ENCODE results near the gene TTYH3.
"Not testable (repeated sequence)": the region's sequence is repeated elsewhere in the genome, so short reads cannot be mapped to it uniquely, and the experiment has no call there.

The TTYH3 gene

DNA sequence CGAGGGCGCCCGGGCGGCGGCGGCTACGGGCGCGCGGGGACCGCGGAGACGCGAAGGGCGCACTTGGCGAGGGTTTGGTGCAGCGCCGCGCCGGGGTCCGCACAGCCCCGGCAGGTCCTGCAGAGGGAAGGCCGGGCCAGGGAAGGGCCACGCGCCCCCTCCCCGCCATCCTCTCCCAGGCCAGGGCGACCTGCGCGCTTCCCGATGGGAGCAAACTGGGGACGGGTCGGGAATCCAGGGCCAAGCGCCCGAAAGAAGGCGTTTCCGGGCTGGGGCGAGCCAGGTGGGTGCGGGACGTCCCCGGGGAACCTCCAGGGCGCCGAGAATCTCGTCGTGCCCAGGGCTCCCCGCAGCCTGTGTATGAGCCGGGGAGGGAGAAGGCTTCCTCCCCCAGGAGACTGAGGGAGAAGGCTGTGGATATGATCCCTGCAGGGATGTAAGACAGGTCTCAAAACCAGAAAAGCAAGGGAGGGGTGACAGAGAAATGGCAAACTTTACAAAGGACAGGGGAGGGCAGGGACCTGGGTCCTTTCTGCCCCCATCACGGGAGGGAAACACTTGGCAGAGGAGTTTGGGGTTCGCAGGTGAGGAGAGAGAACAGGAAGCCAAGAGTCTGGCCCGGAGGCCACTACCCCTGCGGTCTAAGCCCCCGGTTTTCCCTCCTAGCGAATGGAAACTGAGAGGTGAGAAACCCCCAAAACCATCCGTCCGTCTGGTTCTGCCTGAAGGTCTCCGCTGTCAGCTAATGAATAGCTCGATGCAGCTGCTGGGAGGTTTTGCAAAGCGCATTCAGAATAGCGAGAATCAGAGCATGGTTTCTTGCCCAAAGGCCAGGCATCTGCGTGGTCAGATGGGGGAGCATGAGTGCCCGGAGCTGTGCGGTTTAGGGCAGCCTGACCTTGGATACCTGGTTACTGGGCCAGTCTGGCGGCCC lies 56.9 kb downstream of the TTYH3 start:
- DNase-seq (ENCODE audit: low read depth): no peak

DNA sequence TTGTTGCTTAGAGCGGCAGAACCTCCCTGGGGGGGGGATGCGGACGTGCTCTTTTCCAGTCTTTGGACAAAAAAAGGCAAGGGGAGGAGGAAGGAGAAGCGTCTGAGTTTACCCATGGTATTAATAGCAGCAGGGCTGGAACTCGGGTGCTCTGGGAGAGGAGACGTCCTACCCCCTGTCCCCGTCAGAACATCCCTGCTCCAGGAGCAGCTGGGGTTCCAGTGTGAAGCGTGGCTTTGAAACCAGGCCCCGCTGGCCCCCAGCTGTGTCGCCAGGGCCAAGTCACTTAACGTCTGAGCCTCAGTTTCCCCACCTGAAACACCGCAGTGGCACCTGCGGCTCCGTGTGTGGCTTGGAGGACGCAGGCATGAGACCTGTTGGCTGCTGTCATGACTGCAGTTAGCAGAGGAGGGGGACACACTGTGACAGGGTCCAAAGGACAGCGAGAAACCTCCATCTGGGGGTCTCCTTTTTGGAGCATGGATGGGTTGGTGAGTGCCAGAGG lies 57.6 kb downstream of the TTYH3 start:
- no peak for DNase-seq (ENCODE audit: low read depth)

DNA sequence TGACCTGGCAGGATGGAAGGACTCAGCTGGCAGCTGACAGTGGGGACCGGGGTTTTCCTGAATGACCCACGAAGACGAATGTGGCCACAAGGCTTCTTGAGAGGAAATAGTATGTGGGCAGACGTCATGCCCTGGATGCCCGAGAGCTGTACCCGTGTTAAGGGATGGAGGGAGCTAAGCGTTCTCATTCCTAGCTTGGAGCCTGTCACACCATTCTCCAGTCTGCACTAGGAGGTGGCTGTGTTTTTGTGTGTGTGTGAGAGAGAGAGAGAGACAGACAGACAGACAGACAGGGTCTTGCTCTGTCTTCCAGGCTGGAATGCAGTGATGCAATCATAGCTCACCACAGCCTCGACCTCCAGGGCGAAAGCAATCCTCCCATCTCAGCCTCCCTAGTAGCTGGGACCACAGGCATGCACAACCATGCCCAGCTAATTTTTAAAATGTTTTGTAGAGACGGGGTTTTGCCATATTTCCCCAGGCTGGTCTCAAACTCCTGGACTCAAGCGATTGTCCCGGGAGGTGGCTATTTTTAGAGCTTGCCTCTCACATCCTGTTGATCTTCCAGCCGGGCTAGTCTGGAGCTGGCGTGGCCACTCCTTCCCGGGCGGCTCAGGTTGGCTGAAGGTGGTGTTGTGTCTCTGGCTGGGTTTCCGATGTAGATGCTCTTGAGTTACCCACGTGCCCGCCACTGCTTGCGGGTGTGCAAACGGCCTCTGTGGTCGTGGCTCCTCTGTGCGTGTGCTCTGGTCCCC lies 58.3 kb downstream of the TTYH3 start:
- no peak for DNase-seq (ENCODE audit: low read depth)

DNA sequence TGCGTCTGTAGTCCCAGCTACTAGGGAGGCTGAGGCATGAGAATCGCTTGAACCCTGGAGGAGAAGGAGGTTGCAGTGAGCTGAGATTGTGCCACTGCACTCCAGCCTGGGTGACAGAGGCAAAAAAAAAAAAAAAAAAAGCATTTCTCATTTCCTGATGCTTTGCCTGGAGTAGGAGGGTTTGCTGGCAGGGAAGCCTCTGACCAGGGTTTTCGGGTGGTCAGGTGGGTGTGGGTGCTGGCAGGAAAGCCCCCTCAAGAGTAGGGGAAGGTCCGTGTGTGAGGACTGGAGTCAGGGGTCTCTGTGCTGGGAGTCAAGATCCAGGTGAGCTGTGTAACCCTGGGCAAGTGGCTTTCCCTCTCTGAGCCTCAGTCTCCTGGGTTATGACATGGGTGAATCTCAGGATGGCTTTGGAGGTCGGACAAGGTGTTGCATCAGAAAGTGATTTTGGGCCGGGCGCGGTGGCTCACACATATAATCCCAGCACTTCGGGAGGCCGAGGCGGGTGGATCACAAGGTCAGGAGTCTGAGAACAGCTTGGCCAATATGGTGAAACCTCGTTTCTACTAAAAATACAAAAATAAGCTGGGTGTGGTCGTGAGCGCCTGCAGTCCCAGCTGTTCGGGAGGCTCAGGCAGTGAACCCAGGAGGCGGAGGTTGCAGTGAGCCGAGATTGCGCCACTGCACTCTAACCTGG lies 59.4 kb downstream of the TTYH3 start:
- no peak for DNase-seq (ENCODE audit: low read depth)

DNA sequence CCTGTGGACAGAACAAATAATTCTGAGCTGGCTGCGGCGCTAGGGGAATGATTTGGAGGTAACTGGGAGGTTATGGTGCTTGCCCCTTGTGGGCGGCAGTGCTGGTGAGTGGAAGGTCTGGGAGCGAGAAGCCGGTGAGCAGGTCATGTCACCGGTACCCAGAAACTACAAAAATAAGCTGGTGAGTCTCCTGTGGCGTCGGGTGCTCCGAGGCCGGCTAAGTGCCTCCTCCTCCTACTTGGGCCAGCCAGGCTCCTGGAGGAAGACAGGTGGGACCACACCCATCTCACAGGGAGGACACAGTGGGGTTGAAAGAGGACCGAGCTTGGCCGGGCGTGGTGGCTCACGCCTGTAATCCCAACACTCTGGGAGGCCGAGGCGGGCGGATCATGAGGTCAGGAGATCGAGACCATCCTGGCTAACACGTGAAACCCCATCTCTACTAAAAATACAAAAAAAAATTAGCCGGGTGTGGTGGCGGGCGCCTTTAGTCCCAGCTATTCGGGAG lies 60.2 kb downstream of the TTYH3 start:
- not testable (repeated sequence) for DNase-seq (ENCODE audit: low read depth)

DNA sequence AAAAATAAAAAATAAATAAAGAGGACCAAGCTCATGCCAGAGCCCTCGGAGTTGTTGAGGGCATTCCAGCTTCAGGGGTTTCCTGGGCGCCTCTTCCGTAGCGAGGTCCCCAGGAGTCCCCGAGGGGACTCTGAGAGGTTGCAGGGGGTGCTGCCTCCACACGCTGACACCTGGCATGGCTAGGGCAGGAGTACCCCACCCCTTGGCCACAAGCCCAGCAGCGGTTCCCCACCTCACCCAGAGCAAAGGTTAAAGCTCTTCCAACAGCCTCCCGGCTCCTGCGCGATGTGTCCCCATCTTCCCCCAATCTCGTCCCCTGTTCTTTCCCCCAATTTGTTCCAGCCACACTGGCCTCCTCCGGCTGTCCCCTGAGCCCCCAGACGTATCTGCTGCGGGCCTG lies 60.8 kb downstream of the TTYH3 start:
- no peak for DNase-seq (ENCODE audit: low read depth)

DNA sequence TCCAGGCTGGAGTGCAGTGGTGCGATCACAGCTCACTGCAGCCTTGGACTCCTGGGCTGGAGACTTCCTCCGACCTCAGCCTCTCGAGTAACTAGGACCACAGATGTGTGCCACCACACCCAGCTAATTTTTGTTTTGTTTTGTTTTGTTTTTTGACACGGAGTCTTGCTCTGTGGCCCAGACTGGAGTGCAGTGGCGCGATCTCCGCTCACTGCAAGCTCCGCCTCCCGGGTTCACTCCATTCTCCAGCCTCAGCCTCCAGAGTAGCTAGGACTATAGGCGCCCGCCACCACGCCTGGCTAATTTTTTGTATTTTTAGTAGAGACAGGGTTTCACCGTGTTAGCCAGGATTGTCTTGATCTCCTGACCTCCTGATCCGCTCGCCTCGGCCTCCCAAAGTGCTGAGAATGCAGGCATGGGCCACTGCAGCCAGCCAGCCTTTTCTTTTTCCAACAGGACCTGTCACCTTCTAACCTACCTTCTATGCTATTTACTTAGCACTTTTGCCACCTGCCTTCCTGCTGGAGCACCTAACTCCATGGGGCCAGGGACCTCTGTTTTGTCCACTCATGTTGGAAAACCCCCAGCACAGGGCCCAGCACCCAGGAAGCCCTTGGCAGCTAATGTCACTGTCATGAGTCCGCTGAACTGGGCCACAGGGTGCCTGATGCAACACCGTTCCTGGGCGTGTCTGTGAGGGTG lies 61.8 kb downstream of the TTYH3 start:
- not testable (repeated sequence) for DNase-seq (ENCODE audit: low read depth)

DNA sequence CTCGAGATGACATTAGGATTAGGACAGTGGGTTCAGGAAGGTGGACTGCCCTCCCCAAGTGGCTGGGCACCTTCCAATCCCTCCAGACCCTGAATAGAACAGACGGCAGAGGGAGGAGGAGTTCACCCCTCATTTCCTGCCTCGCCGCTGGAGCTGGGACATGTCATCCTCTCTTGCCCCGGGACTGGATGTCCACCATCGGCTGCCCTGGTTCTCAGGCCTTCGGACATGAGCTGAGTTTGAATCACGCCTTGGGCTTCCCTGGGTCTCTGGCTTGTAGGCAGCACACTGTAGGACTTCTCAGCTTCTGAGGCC lies 62.3 kb downstream of the TTYH3 start:
- DNase-seq (ENCODE audit: low read depth): not testable (repeated sequence)

DNA sequence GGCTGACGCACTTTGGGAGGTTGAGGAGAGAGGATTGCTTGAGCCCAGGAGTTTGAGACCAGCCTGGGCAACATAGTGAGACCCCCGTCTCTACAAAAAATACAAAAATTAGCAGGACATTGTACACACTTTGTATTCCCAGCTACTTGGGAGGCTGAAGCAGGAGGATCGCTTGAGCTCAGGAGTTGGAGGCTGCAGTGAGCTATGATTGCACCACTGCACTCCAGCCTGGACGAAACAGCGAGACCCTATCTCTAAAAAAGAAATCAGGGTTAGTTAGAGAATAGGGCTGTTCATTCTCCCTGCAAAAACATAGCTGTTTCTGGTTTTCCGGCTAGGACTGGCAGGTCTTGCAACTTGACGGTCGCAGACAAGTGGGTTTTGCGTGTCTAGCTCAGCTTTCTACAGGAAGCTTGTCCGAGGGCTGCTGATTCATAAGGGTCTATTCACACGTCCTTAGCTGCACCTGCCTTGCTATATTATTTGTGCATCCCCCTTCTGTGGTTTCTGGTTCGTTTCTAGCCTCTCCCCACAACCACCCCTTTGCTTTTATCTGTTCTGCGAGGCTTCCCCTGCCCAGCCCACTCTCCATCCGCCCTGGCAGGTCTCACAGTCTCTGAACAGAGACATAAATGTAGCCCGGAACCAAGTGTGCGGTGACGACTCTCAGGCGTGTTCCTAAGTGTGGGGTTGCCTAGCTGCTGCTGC lies 66.9 kb downstream of the TTYH3 start:
- DNase-seq (ENCODE audit: low read depth): no peak

DNA sequence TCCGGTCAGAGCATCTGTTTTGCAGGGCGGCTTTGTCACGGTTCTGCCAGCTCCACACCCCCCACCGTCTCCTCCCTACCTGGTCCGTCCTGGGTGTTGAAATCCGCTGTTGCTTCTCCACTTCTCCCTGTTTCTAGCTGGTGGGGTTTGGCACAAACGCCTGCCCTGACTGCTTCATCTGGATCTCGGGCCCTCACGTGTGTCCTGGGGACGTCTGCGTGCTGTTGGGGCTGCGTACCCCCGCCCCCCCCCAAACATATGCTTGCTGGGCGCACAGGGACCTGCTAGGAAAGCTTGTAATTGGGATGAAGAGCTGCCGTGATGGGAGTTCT lies 67.5 kb downstream of the TTYH3 start:
- DNase-seq (ENCODE audit: low read depth): no peak

DNA sequence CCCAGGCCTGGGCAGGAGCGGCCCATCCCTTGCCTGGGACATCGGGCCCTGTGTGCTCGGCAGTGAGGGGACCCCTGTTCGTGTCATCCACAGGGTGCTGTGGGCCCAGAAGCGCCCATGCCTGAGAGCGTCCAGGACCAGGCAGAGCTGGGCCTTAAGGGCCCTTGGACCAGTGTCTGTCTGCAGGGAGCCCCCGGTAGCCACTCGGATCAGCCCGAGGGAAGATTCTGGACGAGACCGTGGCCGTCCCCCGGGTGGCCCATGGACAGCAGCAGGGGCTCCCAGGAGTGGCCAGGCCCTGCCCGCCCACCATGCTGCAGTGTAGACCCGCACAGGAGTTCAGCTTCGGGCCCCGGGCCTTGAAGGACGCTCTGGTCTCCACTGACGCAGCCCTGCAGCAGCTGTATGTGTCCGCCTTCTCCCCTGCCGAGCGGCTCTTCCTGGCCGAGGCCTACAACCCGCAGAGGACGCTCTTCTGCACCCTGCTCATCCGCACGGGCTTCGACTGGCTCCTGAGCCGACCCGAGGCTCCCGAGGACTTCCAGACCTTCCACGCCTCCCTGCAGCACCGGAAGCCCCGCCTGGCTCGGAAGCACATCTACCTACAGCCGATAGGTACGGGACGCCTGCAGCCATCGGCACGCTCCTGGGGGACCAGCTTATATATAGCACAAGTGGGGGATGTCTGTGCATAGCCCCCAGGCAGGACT lies 68.5 kb downstream of the TTYH3 start:
- no peak for DNase-seq (ENCODE audit: low read depth)

DNA sequence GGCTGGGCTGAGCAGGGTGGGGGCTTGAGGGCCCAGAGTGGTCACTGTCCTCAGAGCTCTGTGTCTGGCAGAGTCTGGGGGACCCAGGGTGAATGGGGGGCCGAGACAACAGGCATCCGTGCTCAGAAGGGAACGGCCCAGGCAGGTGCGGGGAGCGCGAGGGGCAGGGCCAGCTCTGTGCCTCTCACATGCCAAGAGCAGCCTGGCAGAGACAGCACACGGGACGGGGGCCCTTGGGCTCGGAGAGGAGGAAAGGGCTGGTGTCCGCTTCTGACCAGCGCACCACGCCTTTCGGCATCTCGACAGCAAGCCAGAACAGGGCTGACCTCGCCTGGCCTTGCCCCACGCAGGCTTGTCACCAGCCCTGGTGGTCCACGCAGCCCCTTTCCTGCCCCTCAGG lies 69.6 kb downstream of the TTYH3 start:
- DNase-seq (ENCODE audit: low read depth): no peak

DNA sequence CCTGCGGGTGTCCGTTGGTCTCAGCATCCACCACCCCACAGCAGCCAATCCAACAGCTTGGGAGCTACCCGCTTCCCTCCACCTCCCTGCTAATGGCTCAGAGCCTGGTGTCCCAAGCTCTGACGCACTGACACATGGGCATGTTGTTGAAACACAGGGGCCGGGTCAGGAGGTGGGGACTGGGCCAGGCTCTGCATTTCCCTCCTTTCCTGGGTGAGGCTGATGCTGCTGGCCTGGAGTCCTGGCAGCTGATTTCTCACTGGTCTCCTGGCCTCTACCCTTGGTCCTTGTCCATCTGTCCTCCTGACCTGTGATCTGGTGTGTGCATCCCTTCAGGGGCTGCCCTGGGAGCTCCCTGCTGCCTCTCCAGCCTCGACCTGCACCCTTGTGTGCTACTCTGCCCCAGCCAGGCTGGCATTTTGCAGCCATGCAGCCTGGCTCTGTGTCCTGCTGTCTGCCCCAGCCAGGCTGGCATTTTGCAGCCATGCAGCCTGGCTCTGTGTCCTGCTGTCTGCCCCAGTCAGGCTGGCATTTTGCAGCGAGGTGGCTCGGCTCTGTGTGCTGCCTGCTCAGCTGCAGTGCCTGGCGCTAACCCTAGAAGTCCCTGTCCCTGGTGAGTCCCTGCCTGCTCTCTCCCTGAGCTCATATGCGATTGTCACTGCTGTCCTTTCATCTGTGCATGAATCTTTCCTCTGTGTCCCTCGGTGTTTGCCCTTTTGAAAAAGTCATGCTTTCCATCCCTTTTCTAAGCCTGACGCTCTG lies 70.2 kb downstream of the TTYH3 start:
- peak; percentile 33 for DNase-seq (ENCODE audit: low read depth)

DNA sequence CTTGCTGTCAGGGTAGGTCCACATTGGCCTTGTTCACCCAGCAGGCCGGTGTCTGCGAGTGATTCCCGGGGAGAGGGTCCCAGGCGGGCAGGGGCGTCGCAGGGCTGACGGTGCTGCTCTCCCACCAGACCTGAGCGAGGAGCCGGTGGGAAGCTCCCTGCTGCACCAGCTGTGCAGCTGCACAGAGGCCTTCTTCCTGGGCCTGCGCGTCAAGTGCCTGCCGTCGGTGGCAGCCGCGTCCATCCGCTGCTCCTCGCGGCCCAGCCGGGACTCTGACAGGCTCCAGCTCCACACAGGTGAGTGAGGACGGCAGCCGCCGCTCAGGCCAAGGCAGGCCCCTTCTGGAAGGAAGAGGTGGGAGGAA lies 70.8 kb downstream of the TTYH3 start:
- DNase-seq (ENCODE audit: low read depth): no peak

DNA sequence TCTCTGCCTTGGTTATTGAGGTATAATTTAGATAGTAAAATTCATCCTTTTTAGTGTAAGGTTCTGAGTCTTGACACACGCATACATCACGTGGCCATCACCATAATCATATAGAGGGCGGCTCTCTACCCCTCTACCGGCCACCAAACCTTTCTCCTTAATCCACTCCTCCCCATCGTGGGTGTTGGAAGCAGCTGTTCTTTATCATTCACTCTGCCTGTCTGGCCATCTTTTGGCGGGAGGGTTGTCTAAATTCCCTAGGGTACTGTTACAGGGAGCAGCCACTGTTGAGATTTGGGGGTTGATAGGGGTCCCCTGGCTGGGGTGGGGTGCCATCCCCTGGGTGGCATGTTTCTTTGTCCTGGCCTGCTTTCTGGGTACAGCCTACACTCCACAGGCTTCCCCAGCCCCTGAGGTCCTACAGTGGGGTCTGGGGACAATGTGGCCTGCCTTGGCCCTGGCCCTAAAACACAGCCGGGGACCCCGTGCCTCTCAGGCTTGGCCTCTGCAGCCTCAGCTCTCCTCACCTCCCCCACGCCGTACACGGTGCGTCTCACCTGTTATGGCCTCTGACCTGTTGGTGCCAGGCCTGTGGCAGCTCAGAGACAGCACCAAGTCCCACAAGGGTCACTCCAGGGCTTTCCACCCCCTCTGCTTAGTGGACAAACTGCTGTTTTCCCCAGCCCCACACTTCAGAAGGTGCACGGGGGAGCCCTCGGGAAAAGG lies 73.7 kb downstream of the TTYH3 start:
- DNase-seq (ENCODE audit: low read depth): no peak

DNA sequence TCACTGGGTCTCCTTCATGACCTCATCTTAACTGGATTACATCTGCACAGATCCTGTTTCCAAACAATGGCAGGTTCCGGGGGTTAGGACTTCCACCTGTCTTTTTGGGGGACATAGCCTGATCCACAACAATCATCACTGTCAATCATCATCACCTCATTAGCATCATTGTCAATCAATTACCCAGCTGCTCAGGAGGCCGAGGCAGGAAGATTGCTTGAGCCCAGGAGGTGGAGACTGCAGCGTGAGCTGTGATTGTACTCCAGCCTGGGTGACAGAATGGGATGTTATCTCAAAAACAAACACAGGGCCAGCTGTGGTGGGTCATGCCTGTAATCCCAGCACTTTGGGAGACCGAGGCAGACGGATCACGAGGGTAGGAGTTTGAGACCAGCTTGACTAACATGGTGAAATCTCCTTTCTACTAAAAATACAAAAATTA lies 74.9 kb downstream of the TTYH3 start:
- no peak for DNase-seq (ENCODE audit: low read depth)

DNA sequence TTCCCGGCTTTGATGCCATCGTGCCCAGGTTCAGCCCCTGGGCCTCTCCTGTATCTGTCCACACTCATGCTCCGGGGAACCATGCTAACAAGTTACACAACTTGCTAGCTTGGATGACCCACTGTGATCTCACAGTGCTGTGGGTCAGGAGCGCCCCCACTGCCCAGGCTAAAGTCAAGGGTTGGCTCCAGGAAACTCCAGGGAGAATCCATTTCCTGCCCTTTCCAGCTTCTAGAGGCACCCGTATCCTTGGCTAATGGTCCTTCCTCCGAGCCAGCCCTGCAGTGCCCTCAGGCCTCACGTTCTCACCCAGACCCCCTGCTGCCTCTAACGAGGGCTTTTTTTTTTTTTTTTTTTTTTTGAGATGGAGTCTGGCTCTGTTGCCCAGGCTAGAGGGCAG lies 75.7 kb downstream of the TTYH3 start:
- DNase-seq (ENCODE audit: low read depth): no peak

DNA sequence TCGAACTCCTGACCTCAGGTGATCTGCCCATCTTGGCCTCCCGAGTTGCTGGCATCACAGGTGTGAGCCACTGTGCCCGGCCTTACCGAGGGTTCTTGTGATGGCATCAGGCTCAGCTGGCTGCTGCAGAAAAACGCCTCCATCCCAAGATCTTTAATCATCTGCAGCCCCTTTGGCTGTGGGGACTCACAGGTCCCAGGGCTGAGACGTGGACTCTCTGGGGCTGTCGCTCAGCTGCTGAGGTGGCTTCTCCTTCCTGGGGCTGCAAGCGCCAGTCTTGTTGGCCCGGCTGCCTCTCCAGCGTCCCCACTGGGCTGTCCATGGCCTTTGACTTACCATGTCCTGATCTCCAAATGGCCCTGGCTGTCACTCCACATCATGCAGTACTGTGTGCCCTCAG lies 76.3 kb downstream of the TTYH3 start:
- DNase-seq (ENCODE audit: low read depth): no peak
